CD4-positive, alpha-beta T cell treated with Interleukin-2 at 100 ng/mL for 4 hours (primary cell): ENCODE measurements around the gene INTS11.

ENCODE experiments used
- DNase-seq: peaks from one replicate; pipeline ENCODE4 v3.0.0-alpha.2; 2020; ENCODE audit warnings: low spot score

INTS11 gene

GRCh38 chr1:1285102-1285571, 39.3 kb downstream of the INTS11 start:
- no peak for DNase-seq

DNA sequence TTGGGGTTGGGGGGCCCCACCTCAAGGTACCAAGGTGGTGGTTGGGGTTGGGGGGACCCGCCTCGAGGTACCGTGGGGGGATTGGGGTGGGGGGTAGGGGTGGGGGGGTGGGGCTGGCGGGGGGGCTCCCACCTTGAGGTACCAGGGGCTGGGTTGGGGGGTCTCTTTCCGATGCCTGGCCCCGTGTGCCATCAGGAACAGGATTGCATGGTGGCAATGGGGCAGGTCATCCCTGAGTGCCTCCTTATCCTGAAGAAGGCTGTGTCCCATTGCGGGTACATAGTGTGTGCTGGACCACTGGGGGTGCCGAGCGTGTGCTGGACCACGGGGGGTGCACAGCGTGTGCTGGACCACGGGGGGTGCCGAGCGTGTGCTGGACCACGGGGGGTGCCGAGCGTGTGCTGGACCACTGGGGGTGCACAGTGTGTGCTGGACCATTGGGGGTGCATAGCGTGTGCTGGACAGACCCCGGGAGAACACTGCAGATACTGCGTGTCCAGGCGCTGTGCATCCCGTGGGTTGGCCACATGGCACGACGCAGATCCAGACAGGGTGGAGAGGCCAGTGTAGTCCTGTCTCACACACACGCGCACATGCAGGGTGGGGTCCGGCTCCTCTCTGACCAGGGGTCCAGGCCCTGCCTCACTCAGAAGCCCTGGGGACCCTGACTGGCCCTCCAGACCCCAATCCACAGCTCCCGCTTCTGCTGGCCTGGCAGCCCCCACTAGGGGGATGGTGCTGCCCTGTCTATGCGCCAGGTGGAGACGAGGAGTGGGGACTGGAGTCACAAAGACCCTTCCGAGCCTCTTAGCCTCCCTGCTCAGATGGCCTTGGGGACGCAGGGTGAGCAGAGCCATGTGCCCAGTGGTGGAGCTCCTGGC, 40.0 kb downstream of the INTS11 start:
- DNase-seq: no peak

DNA sequence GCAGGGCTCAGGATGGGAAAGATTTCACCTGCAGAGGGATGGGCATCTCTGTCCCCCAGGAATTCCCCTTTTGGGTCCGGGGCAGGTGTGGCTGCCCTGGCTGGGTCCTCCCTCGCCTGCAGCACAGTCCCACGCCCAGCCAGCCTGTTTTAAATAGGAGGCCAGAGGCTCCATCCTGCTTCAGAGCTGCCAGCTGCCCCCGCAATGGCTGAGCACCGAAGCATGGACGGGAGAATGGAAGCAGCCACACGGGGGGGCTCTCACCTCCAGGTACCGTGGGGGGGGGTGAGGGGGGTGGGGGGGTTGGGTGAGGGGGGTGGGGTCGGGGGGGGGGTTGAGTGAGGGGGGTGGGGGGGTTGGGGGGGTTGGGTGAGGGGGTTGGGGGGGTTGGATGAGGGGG, 40.6 kb downstream of the INTS11 start:
- no peak for DNase-seq

DNA sequence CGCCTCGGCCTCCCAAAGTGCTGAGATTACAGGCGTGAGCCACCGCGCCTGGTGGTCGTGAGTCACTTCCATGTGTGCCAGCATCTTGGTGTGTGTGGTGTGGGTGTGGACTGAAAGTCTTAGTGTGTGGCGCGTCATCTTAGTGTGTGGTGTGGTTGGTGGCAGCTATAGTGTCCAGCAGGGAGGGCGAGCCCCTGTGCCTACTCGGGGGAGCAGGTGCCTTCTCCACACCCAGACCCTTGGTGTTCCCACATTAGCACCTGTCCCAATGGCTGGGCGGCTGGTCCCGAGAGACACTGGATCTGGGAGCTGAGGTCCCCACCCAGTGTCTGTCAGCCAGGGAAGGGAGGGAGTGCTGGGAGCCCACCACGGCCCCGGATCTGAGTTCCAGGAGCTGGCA, 41.5 kb downstream of the INTS11 start:
- no peak for DNase-seq

DNA sequence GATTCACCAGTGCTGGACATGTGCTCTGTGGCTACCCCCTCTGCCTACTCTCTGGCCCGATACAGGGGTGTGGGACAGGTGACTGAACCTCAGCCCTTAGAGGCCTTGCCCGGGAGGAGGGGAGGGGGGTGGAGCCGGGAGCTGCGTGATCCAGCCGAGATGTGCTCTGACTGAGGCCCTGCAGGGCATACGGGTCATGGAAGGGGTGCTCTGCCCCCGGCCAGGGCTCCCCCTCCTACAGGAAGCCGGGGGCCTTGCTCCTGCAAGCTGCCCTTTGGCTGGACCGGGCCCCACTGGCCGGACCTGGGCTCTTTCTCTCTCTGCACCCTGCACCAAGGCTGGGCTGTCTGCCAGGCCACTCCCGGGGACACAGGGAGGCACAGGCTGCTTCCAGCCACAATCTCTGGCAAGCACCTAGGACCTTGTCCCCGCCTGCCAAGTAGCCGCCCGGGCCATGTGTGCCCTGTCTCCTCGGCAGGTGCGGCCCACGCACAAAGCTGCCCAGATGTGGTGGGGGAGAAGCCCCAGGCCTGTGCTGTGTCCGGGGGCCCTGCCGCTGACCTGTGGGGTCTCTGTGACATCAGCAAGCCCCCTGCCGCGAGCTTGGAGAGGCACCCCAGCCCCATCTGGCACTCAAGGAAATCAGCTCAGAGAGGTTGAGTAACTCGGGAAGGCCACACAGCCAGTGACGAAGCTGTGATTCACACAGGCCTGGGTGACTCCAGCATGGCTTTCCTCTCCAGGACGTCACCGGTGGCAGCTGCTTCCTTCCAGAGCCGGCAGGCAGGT, 42.7 kb downstream of the INTS11 start:
- no peak for DNase-seq

- DNase-seq: no peak
These were observed 43.5 kb downstream of the INTS11 start for GRCh38 chr1:1280782-1281481.

- no peak for DNase-seq
These were observed 45.4 kb downstream of the INTS11 start for GRCh38 chr1:1279028-1279427.

DNA sequence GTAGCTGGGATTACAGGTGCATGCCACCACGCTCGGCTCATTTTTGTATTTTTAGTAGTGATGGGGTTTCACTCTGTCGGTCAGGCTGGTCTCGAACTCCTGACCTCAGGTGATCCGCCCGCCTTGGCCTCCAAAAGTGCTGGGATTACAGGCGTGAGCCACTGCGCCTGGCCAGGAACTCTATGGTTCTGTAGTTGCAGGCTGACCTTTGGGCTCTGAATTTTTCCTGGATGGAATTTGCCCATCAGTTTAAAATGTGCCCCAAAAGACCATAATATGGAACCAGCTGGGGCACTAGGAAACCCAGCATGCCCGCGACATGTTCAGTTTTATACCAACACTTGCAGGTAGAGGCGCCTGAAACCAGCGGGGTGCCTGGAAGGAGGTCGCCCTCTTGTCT, 45.8 kb downstream of the INTS11 start:
- DNase-seq: no peak

DNA sequence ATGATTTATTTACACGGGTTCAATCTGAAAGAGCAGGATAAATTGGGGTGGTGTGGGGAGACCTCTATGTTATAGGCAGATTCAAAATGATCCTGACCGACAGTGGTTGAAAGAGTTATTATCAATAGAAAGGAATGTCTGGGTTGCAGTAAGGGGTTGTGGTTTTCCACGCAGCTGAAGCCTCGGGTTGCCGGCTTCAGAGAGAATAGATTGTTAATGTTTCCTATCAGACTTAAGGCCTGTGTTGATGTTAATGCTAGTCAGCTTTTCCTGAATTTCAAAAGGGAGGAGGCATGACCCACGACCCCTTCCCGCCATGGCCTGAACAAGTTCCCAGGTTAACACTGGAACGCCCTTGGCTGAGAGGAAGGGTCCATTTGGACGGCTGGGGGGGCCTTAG, 48.6 kb downstream of the INTS11 start:
- no peak for DNase-seq

DNA sequence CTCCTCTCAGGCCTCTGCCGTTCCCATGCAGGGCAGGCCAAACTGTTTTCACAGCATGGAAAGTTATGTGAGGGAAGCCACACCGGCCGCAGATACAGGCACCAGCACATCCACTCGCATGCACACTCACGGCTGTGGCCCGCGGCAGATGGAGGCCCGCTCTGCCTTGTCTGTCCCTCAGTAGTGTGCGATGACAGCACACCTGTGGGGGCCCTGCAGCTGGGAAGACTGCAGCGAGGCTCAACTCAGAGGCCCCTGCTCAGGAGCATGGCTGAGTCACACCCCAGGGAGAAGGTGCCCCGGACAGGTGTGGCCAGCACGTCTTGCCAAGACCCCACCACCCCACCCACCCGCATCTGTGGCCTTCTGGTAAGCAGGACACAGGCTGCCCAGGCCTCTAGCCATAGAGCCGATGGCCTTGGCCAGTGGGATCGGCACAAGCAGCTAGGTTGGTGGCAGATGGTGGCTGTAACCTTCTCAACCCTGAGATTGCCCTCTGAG, 49.5 kb downstream of the INTS11 start:
- no peak for DNase-seq

DNA sequence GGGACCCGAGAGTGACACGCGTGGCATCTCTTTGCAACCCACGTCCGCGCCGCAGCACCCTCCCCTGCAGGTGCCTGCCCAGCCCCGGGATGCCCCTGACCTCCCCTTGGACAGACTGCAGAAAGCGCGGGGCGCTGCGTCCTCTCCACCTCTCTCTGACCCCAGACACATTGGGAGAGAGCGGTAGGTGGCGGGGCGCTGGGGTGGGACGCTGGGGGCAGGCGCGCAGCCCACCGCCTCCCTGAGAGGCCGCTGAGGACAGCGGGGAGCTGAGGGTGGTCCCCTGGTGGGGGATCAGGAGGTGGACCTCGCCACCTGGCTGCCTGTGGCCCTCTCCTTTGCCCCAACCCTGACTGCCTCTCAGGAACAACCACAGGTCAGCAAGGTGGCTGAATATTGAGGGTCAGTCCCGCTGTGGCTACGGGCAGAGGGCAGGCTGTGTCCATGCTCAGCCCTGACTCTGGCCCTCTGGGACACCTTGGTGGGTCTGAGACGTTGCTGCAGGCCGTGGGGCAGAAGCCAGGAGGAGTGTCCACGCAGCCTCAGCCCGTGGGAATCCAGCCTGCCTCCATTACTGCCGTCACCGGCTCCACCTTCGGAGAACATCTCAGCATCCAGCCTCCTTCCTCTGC, 50.0 kb downstream of the INTS11 start:
- DNase-seq: no peak

DNA sequence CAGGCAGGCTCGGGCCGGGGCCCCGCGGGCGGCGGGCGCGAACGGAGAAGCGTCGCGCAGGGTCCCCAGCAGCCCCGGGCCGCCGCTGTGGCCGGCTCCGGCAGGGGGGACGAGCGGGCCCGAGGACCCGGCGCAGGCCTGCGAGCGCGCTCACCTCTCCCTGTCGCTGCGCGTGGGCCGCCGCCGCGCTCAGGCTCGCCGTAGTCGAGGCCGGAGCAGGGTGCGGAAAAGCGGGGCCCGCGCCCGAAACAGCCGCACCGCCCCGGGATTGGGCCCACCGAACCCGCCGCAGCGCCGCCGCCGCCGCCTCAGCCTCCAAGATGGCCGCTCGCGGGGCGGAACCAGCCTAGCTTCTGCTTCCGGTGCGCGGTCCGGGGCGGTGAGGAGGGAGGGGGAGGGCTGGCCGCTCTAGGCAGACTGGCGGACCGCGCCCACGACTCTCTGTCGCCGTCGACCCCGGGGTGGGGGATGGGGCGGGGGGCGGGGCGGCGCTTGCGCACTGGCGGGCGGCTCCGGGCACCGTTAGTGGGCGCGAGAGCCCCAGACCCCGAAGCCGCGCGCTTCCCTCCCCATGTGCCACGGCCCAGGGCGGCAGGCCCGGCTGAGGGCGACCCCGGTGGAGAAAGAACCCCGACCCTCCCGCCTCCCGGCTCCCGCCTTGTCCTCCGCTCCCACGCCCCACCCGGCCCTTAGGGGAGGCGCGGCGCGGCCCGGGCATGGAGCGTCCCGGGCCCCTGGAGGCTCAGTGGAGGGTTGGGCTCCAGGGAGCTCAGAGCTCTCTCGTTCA, 50.8 kb downstream of the INTS11 start, which contains the start of gene UBE2J2:
UBE2J2 (minus strand) TSS at position 343 of the 787 bp plus-strand sequence. CDS start 5,862 bp downstream, outside the sequence.
- peak; percentile 91 for DNase-seq

GRCh38 chr1:1273209-1273511, 51.3 kb downstream of the INTS11 start:
- DNase-seq: no peak

DNA sequence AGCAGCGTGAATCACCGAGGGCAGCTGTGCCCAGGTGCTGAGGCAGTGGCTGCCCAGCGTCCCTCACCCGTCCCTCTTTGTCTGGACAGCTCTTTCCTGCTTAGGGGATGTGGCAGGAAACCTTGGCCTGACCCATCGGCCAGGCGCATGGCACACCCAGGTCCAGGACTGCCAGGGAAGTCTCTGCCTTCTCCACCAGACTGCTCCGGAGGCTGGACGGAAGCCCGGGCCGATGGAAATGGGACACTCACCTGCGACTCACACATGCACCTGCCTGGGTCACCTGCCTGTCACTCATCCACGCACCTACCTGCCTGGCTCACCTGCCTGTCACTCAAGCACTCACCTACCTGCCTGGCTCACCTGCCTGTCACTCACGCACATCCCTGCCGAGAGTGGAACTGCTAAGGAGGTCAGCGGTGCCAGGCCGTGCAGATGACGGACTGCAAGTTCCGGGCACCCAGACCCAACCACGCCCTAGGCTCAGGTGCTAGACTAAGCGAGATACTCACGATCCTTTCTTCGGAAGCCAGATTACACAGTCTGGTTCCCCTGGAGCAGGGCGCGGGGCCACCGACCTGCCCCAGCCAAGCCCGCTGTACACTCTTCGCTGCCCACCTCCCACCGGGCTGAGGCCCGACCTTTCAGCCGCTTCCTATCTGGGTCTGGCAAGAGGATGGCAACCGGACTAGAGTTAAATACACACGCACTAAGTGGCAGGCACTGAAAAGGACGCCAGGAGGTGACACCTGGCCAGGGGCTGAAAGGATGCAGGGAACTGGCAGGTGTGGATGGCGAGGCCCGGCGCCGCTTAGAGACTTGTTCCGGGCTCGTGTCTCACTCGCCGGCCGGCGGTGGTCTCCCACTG, 51.9 kb downstream of the INTS11 start:
- no peak for DNase-seq

GRCh38 chr1:1270813-1271212, 53.6 kb downstream of the INTS11 start:
- DNase-seq: no peak

- no peak for DNase-seq
These were observed 56.2 kb downstream of the INTS11 start for GRCh38 chr1:1268284-1268682.

- DNase-seq: no peak
These were observed 56.8 kb downstream of the INTS11 start for GRCh38 chr1:1267488-1268283.

- DNase-seq: no peak
These were observed 59.6 kb downstream of the INTS11 start for GRCh38 chr1:1264868-1265272.

DNA sequence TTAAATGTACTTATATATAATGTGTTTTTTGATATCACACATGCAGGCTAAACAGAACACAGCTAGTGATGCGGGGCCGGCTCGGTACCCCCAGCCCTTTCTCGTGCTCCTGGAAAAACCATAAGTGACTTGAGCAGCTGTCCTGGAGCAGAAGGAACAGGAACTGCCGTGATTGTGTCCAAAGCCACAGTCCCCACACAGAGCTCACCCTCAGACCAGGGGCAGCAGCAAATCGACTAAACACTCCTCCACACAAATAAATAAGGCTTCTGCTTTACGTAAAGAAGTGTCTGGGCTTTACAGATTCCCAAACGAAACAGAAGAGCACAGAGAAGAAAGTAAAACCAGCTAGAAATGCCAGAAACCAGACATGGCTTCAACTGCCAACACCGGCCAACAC, 60.4 kb downstream of the INTS11 start:
- no peak for DNase-seq
